GM12801 (cell line): ENCODE results near the gene SH2D7.

Experiments used
- CTCF ChIP-seq: IDR thresholded peaks from one replicate; pipeline ENCODE4 v1.5.1; 2011; ENCODE audit warnings: control low read depth; ENCODE audit not compliant: insufficient read length; ENCODE audit errors: extremely low read depth

The SH2D7 gene

GRCh38 chr15:78092261-78093041 is at the start of gene SH2D7:
SH2D7 (plus strand) TSS chr15:78092561; CDS start chr15:78092585, 24 bp downstream.
- TF ChIP-seq CTCF: no peak

GRCh38 chr15:78044407-78045155 is 47.8 kb upstream of the SH2D7 start:
- no peak for TF ChIP-seq CTCF

- TF ChIP-seq CTCF: no peak
Measured at GRCh38 chr15:78045189-78045588, 47.2 kb upstream of the SH2D7 start.

GRCh38 chr15:78046796-78047341 is 45.5 kb upstream of the SH2D7 start:
- no peak for TF ChIP-seq CTCF

GRCh38 chr15:78047761-78048627 is 44.4 kb upstream of the SH2D7 start:
- TF ChIP-seq CTCF: no peak

- TF ChIP-seq CTCF: no peak
Measured at GRCh38 chr15:78048628-78048920, 43.8 kb upstream of the SH2D7 start.
